ENCODE measurements around the gene JOSD1.

Gene JOSD1

GRCh38 chr22:38719196-38719595, 18.5 kb upstream of the JOSD1 start:
- TF ChIP-seq CTCF (IDR thresholded peaks at IDR 0.05): no peak
- Mint-ChIP-seq H3K36me3 (ENCODE audit: low read depth) (peaks cover 51% of the 10 kb centered on the region), H3K4me1 (peaks cover 33% of the 10 kb centered on the region), H3K4me3 (no peak overlapping the region), H3K27me3 (ENCODE audit: low read depth, poor library complexity) (no peaks in the 10 kb centered on the region), H3K27ac (no peak overlapping the region), H3K9me3 (no peaks in the 10 kb centered on the region)
- DNase-seq: no peak

GRCh38 chr22:38718414-38718813, 17.7 kb upstream of the JOSD1 start:
- no peak for TF ChIP-seq CTCF (IDR thresholded peaks at IDR 0.05)
- Mint-ChIP-seq H3K27me3 (ENCODE audit: low read depth, poor library complexity) (peaks cover under 1% of the 10 kb centered on the region), H3K9me3 (no peaks in the 10 kb centered on the region), H3K27ac (peak overlapping the region; percentile 9), H3K4me1 (peaks cover 41% of the 10 kb centered on the region), H3K36me3 (ENCODE audit: low read depth) (peaks cover 43% of the 10 kb centered on the region), H3K4me3 (no peak overlapping the region)
- no peak for DNase-seq

- peaks cover 35% of the 10 kb centered on the region for H3K36me3 Mint-ChIP-seq (ENCODE audit: low read depth)
- H3K27ac Mint-ChIP-seq: peak overlapping the region; percentile 96
- no peak overlapping the region for H3K4me3 Mint-ChIP-seq
- TF ChIP-seq CTCF (IDR thresholded peaks at IDR 0.05): no peak
- H3K4me1 Mint-ChIP-seq: peaks cover 53% of the 10 kb centered on the region
- H3K9me3 Mint-ChIP-seq: no peaks in the 10 kb centered on the region
- no peak for DNase-seq
- peaks cover 4% of the 10 kb centered on the region for H3K27me3 Mint-ChIP-seq (ENCODE audit: low read depth, poor library complexity)
These were observed 16.5 kb upstream of the JOSD1 start for GRCh38 chr22:38717244-38717643.

GRCh38 chr22:38716826-38717225, 16.1 kb upstream of the JOSD1 start:
- H3K36me3 Mint-ChIP-seq (ENCODE audit: low read depth): peaks cover 31% of the 10 kb centered on the region
- H3K4me1 Mint-ChIP-seq: peaks cover 57% of the 10 kb centered on the region
- H3K27me3 Mint-ChIP-seq (ENCODE audit: low read depth, poor library complexity): peaks cover 4% of the 10 kb centered on the region
- no peak for TF ChIP-seq CTCF (IDR thresholded peaks at IDR 0.05)
- H3K27ac Mint-ChIP-seq: peak overlapping the region; percentile 96
- H3K4me3 Mint-ChIP-seq: no peak overlapping the region
- H3K9me3 Mint-ChIP-seq: no peaks in the 10 kb centered on the region
- DNase-seq: no peak

- Mint-ChIP-seq H3K27ac (peak overlapping the region; percentile 96), H3K4me3 (no peak overlapping the region), H3K9me3 (no peaks in the 10 kb centered on the region), H3K4me1 (peaks cover 60% of the 10 kb centered on the region), H3K36me3 (ENCODE audit: low read depth) (peaks cover 26% of the 10 kb centered on the region), H3K27me3 (ENCODE audit: low read depth, poor library complexity) (peaks cover 4% of the 10 kb centered on the region)
- no peak for DNase-seq
- TF ChIP-seq CTCF (IDR thresholded peaks at IDR 0.05): no peak
These were observed 15.5 kb upstream of the JOSD1 start for GRCh38 chr22:38716271-38716670.

GRCh38 chr22:38715852-38716251, 15.1 kb upstream of the JOSD1 start:
- Mint-ChIP-seq H3K27me3 (ENCODE audit: low read depth, poor library complexity) (peaks cover 4% of the 10 kb centered on the region), H3K4me1 (peaks cover 63% of the 10 kb centered on the region), H3K4me3 (no peak overlapping the region), H3K9me3 (no peaks in the 10 kb centered on the region), H3K36me3 (ENCODE audit: low read depth) (peaks cover 28% of the 10 kb centered on the region), H3K27ac (peak overlapping the region; percentile 73)
- no peak for DNase-seq
- TF ChIP-seq CTCF (IDR thresholded peaks at IDR 0.05): no peak

Data from nephron progenitor cell (in vitro differentiated cells).